ENCODE results near the gene SNAPC2.
A peak's percentile ranks its signal among the peaks of the same experiment; 100 is the strongest.
"Not testable (repeated sequence)": the region's sequence is repeated elsewhere in the genome, so short reads cannot be mapped to it uniquely, and the experiment has no call there.

Gene SNAPC2

DNA sequence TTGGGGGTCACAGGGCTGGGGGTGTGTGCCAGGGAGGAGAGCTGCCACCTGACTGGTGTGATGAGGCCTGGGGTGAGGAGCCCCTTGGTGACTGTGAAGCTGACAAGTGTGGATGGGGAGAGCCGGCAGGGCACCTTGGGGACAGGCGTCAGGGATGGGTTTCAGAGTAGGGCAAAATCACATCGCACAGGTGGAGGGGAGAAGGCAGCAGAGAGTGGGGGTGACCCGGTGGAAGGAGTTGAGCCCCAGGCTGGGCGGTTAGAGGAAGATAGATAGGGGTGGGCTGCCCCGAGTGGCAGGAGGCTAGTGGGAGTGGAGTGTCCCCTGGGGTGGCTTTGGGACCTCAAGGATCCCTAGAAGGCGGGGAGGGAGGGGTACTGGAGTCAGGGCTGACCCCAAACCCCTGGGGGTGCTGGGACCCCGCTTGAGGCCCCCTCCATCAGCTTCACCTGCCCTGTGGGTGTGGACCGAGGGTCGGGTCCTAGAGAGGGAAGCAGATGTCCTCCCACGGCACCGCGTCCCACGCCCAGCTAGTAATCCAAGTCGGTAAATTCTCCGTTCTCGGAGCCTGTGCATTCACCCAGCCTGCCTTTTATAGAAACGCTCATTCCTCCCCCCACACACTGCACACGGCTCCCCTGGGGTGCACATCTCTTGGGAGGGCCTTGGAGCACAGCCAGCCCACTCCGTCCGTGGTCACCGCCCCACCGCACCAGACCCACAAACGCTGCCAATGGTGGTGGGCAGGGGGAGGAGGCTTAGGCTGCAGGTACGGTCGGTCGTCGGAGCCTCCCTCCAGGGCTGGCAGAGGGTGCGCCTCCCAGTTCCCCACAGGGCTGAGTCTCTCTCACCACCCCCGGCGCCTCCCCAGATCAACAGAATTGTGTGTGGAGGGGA, 3.4 kb downstream of the SNAPC2 start:
- DNase-seq: no peak

DNA sequence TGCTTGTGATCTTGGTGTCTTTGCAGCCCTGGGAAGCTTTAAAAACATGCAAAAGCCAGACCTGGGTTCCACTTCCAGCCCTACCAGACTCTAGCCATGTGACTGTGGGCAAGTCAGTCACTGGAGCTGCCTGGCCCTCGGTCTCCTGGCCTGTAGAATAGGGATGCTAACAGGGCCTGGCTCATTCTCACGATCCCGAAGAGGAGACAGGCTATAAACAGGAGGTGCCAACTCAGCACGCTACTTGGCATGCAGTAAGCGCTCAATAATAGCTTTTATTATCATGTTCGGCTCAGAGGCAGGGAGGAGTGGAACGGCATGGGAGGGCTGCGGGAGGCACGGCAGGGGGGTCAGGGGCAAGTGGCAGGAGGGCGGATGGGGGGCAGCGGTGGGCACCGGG, 4.1 kb downstream of the SNAPC2 start:
- no peak for DNase-seq

DNA sequence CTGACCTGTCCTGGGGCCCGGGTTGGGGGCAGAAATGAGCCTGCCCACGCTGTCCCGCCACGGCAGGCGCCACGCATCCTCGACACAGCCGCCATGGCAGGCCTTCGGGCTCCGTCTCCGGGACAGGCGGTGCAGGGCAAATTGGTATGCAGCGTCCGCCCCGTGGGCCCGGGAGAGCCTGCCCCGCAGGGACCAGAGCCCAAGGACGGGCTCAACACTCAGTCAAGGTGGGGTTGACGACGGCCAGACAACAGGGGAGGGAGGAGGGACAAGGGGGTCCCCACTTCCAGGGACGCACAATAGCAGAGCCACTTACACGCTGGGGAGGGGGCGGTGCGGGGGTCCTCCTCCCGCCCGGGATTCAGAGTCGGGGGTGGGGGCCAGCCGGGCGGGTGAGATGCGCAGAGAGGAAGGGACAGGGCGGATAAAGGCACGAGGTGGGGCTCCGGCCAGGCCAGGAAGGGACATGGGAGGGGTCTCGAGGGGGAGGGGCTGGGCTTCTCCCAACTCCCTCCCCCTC, 4.6 kb downstream of the SNAPC2 start:
- DNase-seq: no peak

DNA sequence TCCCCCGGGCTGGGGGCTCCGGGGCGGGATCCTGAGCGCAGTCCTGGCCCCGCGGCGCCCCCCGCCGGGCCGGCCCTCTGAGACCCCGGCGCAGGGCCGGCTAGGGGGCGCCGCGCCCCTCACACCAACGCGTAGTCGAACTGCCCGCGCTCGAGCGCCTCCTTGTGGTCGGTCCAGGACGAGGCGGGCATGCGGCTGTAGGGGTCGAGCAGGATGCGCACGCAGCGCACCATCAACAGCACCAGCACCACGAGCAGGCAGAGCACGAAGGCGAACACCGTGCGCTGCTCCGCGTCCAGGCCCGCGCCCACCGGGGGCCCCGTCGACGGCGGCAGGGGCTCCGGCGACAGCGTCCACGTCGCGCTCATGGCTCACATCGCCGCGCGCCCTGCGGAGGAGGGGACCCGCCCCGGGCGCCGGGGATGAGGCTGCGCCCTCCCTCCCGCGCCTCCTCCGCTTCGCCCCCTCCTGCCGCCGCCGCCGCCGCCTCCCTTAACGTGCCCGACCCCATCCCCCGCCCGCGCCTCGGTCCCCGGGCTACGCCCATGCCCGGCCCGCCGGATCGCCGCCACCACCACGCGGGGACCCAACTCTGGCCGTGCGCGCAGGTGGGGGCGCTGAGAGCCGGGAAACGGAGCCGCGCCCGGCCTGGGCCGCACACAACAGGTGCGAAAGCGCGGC, 5.2 kb downstream of the SNAPC2 start:
- DNase-seq: peak; percentile 76

DNA sequence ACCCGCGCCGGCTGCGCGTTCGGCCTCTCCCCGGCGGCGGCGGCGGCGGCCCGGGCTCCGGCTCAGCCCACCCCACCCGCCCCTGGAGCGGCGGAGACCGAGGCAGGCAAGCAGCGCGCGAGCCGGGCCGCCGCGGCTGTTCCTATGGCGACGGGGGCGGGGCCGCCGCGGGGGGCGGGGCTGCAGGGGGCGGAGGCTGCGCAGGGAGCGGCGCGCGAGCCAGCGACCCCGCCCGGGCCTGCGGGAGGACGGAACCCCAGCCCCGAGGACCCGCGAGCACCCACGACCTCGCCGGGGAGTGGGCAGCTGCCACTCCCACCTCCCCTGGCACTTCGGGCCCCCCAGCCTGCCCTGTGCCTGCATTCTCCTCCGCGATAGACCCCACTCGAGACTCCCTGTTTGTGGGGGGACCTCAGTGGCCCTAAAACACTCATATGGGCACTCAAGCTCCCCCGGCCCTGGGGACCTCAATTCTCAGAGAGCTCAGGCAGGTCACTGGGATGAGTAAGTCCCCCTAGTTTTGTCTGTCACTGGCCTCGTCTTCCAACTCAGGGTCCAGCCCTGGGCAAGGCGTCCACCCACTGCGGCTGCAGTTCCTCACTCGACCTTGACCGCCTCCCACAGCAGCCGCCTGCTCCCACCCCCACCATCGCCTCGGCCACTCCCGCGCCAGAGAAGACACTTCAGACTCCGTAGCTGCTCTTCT, 6.0 kb downstream of the SNAPC2 start, which contains the start of gene CTXN1:
TSS of gene CTXN1 (minus strand) at position 115 of the 706 bp plus-strand sequence. CDS start 597 bp downstream, outside the sequence.
- DNase-seq: peak; percentile 82

DNA sequence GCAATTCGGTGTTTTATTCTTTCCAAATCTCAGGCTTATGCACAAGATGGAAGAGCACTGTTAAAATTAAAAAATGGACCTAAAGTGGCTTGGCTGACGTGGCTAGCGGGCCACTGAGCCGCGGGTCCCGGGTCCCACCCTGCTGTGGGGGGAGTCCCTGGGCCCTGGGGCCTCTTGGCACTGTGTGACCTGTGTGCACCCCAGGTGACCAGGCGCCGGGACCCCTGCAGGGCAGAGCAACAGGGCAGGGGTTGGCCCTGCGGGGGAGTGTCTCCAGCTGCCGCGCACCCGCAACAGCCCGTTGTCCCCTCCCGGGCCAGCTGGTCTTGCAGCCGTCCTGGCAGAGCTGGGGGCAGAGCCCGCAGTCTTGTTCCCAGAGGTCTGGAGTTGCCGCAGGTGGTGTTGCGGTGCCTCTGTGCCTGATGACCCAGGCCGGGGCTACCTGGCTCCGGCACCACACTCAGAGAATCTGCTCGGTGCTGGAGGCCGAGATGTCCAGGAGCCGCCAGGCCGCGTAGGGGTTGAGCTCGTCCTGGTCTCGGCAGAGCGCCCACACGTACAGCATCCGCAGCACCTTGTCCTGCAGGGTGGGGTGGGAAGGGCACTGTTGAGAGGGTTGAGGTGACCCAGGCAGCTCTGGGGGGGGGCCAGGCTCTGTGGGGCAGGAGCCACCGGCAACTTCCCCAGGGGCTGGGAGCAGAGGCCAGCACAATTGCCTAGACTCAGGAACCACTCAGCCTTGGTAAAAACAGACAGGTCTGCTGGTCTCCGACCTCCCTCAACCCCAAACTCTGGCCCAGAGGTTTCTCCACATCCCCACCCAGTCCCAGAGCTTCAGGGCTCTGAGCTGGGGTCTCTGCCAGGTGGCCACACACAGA, 6.8 kb downstream of the SNAPC2 start:
- DNase-seq: no peak

DNA sequence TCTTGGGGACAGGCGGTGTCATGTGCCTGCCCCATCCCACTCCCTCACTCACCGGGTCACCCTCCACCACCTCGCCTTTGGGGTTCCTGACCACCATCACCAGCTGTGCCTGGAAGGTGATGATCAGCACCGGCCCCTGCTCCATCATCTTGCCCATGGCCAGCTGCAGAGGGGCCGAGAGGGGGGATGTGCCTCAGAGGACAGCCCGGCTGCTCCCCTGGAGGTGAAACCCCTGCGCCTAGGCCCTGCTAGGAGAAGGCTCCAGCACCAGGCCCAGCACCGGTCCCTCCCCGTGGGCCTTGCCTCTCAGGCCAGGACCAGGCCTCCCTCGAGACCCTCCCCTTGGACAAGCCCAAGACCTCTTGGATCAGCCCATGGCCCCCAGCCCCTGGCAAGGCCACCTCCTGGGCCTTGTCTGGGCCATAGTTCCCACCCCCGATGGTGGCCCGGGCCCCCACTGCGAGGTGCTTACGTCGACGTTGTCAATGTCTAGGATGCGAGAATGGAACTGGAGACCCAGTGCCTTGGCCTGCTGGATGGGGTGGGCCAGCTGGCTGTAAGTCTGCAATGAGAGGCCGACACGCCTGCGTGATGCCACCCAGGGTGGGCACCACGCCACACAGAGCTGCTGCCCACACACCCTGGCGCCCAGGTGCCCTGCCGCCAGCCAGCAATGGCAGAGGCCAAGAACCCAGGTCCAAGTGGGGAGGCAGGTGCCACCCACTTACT, 7.6 kb downstream of the SNAPC2 start:
- no peak for DNase-seq

DNA sequence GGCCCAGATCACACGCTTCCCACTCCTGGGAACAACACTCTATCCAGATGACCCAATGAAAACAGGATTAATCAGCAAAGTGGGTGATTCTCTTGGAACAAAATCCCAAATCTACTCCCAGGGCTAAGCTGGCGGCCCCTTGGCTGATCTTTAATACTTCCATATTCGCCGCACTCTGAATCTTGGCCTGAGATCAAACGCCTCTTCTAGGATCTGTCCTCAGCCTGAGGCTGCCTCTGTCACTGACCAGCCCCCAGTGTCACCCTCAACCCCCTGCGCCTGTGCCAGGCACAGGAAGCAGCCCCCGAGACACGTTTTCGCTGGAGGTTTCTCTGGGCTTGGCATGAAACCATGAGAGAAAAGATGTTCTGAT, 8.2 kb downstream of the SNAPC2 start:
- DNase-seq: no peak

DNA sequence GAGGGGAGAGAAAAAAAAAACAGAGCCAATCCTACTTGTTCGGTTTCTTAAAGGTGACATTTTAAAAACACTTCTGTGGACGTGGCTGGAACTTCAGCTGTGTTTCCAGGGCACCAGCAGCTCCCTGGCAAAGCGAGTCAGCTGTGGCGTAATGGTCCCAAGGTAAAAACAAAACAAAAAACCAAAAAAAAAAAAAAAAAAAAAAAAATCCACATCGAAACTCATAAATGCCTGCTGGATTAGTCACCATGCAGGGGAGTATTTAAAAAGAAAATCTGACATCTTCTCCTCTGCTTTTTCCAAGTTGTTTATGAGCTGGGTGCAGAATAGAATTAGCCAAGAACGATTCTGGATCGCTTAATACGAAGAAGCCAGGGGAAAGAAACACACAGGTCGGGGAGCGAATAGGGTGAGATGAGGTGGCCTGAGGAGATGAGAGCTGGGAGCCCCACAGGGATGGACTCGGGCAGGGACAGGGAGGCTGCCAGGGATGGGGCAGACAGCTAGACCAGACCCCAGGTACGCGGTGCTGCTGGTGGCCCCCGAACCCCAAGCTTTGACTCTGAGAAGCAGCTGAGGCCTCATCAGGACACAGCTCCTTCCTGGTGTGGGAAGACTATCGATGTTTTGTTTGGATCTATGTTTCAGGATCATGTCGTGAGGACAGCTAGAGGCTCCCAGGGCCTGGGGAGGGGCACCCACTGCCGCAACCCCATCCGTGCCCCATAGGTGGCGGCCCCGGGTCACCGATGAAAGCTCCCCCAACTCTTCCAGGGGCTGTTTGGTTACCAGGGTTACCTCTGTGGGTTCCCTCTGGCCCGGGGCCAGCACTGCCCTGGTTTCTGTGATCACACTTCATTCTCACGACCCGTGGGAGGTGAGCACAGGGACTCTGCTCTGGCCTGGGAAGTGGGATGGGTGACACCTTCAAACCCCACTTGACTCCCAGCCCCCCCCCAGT, 8.9 kb downstream of the SNAPC2 start:
- peak; percentile 77 for DNase-seq

DNA sequence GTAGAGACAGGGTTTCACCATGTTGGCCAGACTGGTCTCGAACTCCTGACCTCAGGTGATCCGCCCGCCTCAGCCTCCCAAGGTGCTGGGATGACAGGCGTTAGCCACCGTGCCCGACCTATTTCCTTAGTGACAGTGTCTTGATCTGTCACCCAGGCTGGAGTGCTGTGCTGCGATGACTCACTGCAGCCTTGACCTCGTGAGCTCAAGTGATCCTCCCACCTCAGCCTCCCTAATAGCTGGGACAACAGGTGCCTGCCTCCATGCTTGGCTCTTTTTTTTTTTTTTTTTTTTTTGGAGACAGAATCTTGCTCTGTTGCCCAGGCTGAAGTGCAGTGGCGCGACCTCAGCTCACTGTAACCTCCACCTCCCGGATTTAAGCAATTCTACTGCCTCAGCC, 9.9 kb downstream of the SNAPC2 start:
- not testable (repeated sequence) for DNase-seq

DNA sequence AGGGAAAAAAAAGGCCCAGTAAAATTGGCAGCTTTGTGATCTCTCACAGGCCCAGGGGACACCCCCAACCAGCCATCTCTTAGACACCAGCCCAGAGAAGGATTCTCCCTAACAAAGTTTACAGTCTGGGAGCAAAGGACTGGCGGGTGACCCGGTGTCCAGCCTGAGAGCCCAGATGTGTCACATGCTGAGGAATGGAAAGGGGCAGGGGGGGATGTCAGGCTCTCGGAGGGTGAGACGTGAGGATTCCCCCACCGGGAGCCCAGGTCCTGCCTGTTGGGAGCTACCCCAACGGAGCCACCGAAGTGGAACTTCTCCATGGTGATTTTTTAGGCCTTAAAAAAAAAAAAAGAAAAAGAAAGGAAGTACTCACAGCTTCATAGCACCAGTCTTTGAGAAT, 10.6 kb downstream of the SNAPC2 start:
- no peak for DNase-seq

DNA sequence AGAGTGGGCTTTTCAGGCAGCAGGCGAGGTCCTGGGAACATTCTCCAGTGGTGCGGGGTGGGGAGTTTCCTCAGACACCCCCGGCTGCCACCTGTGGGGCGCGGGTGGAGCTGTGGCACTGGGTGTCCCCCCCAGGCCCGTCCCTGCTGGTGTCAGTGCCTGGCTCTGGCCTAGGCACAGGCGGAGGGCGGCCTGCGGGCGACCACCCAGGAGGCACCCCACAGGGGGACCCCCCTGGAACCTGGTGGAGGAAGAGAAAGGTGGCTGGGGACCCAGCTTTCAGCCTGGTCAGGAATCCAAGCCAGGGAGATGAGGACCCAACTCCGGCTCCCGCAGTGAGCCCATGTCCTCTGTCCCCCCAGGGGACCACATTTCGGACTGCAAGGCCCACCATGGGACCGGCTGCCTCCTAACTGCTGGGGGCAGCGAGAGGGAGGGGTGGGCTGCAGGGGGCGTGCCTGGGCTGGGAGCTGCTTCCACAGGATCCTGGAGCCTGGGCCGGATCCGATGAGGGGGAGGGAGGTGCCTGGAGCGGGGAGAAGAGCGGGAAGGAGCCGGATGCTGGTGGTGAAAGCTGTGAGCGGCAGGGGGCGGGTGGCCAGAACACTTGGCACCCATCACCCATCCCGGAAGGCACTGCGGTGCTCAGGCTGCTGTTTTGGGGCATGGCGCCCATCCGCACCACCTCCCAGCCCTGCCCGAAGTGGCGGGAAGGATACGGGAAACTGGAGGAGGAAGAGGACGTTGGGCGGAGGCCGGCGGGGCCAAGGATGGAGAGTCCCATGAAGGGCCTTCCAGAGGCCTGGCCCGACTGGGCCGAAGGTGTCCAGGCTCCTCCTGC, 11.3 kb downstream of the SNAPC2 start:
- DNase-seq: no peak

DNA sequence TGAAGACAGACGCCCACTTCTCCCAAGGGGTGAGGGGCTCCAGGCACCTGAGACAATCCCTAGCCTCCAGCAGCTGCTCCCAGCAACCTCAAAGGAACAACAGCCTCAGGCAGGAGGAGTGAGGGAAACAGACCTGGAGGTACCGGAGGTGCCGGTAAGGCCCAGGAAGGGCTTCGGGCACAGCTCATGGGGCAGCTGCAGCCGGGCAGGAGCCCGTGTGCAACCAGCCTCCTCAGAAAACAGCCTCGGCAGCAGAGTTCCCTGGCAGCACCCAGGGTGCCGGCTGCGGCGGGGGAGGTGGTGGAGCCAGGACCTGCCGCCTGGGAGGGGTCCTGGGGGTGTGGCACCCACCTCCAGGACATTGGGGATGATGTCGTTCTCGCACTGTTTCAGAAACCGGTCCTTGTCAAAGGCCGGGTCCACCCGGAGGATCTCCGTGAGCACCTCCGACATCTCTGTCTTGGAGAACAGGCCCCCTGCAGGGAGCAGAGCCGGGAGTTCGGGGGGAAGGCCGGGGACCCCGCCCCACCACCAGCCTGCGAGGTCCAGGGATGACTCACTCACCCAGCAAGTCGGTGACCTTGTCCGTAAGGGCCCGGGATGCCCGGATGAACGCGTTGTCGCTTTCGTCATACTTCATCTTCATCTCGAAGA, 12.3 kb downstream of the SNAPC2 start:
- DNase-seq: no peak

DNA sequence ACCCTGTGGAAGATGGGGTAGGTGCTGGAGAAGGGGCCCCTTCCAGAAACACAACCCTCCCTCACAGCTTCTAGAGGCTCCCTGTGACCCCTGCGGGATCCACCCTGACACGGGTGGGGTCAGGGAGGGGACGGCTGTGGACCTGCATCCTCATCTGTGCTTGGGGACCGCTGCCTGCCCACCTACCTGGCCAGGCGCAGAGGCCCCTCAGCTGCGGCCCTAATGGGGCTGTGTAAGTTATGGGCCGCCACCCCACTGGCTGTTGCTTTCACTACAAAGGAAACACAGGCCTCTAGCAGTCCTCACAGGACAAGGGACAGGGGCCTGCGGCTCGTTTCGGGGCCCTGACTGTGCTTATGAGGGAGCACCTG, 12.8 kb downstream of the SNAPC2 start:
- no peak for DNase-seq

DNA sequence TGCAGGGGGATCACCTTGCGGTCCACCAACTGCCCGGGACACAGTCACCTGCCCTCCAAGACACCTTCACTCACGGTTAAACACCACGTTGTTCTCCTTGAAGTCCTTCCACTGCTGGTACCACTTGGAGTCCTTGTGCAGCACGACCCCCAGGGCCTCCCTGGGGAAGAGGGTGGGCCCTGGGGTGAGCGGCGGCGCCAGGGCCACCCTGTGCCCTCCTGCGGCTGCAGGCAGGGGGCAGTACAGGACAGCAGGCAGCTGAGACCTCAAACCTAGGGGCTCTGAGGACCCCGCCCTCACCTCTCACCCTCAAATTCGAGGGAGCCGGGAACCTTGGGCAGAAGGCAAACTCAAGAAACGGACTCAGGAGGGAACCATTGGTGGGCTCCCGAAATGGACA, 13.3 kb downstream of the SNAPC2 start:
- no peak for DNase-seq

DNA sequence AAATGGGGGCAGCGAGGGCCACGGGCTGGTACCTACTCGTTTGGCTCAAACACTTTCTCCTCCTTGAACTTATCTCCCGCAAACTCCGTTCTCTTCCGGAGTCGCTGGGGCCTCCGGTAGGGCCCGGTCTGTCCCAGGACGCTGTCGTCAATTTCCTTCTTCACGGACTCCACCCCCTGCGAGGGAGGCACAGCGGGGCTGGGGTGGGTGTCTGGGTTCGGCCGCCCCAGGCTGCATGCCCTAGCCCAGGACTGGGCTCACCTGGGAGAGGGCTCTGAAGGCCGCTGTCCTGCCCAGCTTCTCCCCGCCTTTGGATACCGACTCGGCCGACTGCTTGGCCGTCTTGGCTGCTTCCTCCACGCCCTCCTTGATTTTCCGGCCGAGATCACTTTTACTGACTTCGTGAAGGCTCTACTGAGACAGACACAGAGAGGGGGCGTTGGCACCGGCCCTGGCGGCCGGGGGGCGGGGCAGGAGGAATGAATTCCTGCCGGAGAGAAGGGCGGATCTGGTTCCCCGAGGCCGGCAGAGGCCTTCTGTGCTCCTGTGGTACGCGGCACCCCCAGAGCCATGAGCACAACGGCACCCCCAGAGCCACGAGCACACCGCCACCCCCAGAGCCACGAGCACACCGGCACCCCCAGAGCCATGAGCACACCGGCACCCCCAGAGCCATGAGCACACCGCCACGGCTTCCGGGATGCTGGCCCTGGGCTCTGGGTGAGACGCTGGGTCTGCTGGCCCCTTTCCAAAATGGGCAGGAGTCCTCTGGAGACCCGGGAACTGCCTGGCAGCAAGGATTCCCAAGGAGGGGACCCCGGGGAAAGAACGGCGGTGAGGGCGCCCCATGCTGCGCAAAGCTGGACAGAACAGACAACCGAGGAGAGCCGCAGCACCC, 13.9 kb downstream of the SNAPC2 start:
- DNase-seq: no peak

DNA sequence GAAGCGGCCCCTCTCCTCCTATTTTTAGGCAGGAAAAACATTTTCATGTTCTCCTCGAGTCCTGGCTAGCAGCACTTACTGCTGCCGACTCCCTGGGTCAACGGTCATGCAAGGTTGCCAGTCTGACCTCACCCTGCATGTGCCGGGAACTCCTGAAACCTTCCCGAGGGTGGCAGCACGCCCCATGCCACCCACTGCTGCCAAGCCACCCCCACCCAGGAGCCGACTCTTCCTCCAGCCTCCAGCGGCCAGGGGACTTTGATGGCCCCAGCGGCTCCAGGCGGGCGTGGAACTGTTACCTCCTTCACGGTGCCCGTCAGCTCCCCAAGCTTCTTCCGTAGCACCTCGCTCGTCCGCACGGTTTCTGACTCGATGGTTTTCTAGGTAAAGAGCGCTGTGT, 14.6 kb downstream of the SNAPC2 start:
- DNase-seq: no peak

DNA sequence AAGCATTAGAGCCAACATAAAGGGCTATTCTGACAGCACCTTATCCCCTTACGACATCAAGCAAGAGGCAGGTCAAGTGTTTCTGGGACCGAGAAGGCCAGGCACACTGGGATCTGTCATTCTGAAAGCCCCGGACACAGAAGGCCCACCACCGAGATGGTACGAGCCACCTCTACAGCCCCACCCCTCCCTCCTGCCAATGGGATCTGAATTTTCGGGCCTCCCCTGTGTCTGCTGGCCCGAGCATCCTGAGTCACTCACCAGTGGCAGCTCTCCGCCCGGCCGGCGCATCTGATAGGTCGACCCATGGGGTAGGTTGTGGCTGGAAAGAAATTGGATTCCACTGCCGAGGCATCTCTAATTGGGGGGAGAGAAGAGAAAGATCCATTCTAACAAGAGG, 20.7 kb downstream of the SNAPC2 start:
- DNase-seq: no peak
